Calu3 (cell line): ENCODE results near the gene TMC4. TPM values are rescaled to one million over a fixed set of nuclear protein-coding genes. Genes with fewer than 3 reads are reported as not detected.

Source experiments
- BruUV-seq: library from RNA; stranded (reverse); fragments of 400-500 nt; replicated peaks from 2 replicates; lab custom pipeline; 2021; lab: Mats Ljungman, UMichigan
- CTCF ChIA-PET: fragments of 300-600 bp; sonication (Branson Sonifier 250); formaldehyde crosslinking; loops from one replicate; lab custom pipeline; 2022; ENCODE audit warnings: antibody characterized with exemption; lab: Charles Lee
- DNase-seq: peaks from one replicate; pipeline ENCODE4 v3.0.0; 2022
- H3K27ac Mint-ChIP-seq: one replicate; pipeline ENCODE4 v1.8.0; 2022; ENCODE audit warnings: mixed read lengths; ENCODE audit not compliant: unreplicated experiment
- H3K27me3 Mint-ChIP-seq: one replicate; pipeline ENCODE4 v1.8.0; 2022; ENCODE audit warnings: mixed read lengths; ENCODE audit not compliant: unreplicated experiment
- H3K36me3 Mint-ChIP-seq: one replicate; pipeline ENCODE4 v1.8.0; 2022; ENCODE audit warnings: mild to moderate bottlenecking, moderate library complexity, mixed read lengths; ENCODE audit not compliant: insufficient read depth, unreplicated experiment
- H3K4me1 Mint-ChIP-seq: one replicate; pipeline ENCODE4 v1.8.0; 2022; ENCODE audit warnings: mild to moderate bottlenecking, low read depth, mixed read lengths; ENCODE audit not compliant: unreplicated experiment
- H3K4me3 Mint-ChIP-seq: one replicate; pipeline ENCODE4 v1.8.0; 2022; ENCODE audit warnings: mild to moderate bottlenecking, low read depth, moderate library complexity, mixed read lengths; ENCODE audit not compliant: unreplicated experiment
- H3K9me3 Mint-ChIP-seq: one replicate; pipeline ENCODE4 v1.8.0; 2022; ENCODE audit warnings: low read depth, mixed read lengths; ENCODE audit not compliant: unreplicated experiment
- intact Hi-C: fragments of 100-400 bp; cut with micrococcal nuclease; formaldehyde crosslinking; loops from one replicate; pipeline ENCODE4 v1.10.0; 2022; ENCODE audit not compliant: unreplicated experiment
- total RNA-seq: library from RNA; stranded (reverse); gene quantifications from 2 replicates; pipeline ENCODE4 v1.2.3, GENCODE V29; 2022
- TF ChIP-seq, protein P1 (sequence below): fragments of 200-600 bp; IDR thresholded peaks from one replicate; pipeline ENCODE4 v1.8.0; 2022; ENCODE audit warnings: antibody characterized with exemption; ENCODE audit not compliant: unreplicated experiment

TMC4 gene
- total RNA-seq, 1 experiment from 2014 or later, result 157 TPM

DNA sequence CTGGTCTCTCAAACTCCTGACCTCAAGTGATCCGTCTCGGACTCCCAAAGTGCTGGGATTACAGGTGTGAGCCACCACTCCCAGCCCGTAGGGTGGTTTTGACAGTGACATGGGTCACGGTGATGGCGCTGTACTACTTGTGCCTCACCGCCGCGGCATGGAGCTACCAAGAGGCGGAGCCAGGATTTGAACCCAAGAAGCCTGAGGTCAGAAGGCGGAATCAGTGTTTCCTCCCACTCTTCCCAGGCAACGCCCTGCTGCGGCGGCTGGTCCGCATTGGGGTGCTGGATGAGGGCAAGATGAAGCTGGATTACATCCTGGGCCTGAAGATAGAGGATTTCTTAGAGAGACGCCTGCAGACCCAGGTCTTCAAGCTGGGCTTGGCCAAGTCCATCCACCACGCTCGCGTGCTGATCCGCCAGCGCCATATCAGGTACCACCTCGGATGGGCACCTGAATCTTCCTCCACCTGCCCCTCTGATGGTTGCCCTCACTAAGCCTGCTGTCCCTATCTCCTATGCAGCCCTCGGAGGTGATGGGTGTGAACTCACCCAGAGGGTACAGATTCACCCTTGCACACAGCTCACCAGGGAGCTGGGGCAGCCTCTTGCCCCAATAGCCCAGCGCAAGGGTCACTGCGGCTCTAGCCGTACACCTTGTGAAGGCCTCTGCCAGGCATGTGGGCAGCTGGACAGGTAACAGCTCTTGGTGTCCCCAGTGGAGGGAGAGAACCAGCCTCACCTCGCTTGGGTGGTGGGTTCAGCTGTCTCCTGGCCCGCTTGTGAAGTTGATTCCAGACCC is 33.3 kb upstream of the TMC4 start:
- Mint-ChIP-seq H3K4me3 (peak overlapping the region; percentile 11), H3K27ac (peak overlapping the region; percentile 96), H3K9me3 (no peaks in the 10 kb centered on the region), H3K4me1 (peaks cover 82% of the 10 kb centered on the region), H3K27me3 (no peaks in the 10 kb centered on the region), H3K36me3 (peaks cover 97% of the 10 kb centered on the region)
- intact Hi-C loops, result no loop called here
- CTCF ChIA-PET, result interaction anchor here (0.5 kb wide), 1 partner anchor 24 kb away, joined by 4 read pairs; no protein-coding TSS in a partner anchor
- no TSS peak for BruUV-seq
- TF ChIP-seq, protein P1, sequence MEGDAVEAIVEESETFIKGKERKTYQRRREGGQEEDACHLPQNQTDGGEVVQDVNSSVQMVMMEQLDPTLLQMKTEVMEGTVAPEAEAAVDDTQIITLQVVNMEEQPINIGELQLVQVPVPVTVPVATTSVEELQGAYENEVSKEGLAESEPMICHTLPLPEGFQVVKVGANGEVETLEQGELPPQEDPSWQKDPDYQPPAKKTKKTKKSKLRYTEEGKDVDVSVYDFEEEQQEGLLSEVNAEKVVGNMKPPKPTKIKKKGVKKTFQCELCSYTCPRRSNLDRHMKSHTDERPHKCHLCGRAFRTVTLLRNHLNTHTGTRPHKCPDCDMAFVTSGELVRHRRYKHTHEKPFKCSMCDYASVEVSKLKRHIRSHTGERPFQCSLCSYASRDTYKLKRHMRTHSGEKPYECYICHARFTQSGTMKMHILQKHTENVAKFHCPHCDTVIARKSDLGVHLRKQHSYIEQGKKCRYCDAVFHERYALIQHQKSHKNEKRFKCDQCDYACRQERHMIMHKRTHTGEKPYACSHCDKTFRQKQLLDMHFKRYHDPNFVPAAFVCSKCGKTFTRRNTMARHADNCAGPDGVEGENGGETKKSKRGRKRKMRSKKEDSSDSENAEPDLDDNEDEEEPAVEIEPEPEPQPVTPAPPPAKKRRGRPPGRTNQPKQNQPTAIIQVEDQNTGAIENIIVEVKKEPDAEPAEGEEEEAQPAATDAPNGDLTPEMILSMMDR, result no peak
- DNase-seq, result no peak

DNA sequence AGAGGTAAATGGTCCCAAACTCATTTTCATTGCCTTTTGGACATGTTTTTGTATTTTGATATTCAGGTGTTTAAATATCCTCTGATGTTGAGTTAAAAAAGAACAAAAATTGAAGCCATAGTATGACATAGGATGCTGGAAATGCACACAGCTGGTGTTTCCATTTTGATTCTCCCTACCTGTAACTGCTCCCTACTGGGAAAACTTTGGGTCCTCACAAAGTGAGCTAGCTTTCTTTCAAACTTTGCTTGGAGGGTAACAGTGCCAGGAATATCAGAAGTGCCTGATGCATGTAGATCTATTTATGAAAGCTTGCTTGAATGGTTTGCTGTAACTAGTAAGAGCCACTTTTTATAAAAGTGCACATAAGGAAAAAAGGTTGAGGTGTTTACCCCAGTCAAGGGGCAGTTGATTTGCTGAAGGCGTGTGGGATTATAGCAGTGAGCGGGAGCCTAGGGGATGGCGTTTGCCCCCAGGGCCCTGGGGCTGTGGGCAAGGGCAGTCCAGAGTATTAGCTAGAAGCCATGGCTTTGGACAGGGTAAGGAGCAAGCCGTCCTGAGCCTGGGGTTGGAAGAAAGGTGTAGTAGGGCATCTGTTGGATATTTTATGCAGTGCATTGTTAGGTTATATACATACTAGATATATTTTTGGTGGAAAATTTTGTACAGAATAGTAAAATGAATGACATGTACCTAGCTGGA is 32.0 kb upstream of the TMC4 start:
- intact Hi-C loops, result no loop called here
- DNase-seq, result no peak
- BruUV-seq, result no TSS peak
- H3K4me1 Mint-ChIP-seq, result peaks cover 69% of the 10 kb centered on the region
- H3K4me3 Mint-ChIP-seq, result no peak overlapping the region
- H3K27me3 Mint-ChIP-seq, result no peaks in the 10 kb centered on the region
- peaks cover 100% of the 10 kb centered on the region for H3K36me3 Mint-ChIP-seq
- CTCF ChIA-PET, result interaction anchor here (0.6 to 1.1 kb wide), 2 partner anchors 9 to 14 kb away, joined by 4 read pairs; partner anchors contain the start of gene TSEN34
- TF ChIP-seq, protein P1, result no peak
- peak overlapping the region; percentile 56 for H3K27ac Mint-ChIP-seq
- no peaks in the 10 kb centered on the region for H3K9me3 Mint-ChIP-seq

DNA sequence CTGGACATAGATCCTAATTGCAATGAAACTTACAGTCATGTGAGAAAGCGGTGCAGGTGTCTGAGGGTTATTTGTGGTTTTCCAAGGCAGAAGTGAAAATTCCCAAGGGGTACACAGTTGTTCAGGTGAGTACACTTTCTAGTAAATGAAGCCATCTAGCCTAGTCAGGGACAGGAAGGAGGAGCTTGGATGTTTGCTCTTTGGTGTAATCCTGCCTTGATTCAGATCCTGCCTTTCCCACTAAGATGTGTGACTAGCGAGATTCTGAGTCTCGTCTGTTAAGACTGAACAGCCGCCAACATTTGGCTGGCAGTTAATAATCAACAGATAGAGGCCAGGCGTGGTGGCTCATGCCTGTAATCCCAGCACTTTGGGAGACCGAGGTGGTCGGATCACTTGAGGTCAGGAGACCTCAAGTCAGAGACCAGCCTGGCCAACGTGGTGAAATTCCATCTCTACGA is 30.2 kb upstream of the TMC4 start:
- Mint-ChIP-seq H3K9me3 (no peaks in the 10 kb centered on the region), H3K4me1 (peaks cover 52% of the 10 kb centered on the region), H3K4me3 (peak overlapping the region; percentile 75), H3K27me3 (no peaks in the 10 kb centered on the region), H3K27ac (peak overlapping the region; percentile 66), H3K36me3 (peaks cover 93% of the 10 kb centered on the region)
- intact Hi-C loops, result no loop called here
- CTCF ChIA-PET, result no interaction called here
- BruUV-seq, result no TSS peak
- TF ChIP-seq, protein P1, result no peak
- DNase-seq, result peak; percentile 51

DNA sequence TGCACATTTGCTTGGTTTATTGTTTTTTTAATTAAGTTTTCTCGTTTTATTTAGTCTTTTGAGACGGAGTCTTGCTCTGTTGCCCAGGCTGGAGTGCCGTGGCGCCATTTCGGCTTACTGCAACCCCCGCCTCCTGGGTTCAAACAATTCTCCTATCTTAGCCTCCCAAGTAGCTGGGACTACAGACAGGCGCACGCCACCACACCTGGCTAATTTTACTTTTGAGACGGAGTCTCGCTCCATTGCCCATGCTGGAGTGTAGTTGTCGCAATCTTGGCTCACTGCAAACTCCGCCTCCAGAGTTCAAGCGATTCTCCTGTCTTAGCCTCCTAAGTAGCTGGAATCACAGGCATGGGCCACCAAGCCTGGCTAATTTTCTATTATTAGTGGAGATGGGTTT is 29.0 kb upstream of the TMC4 start:
- BruUV-seq, result no TSS peak
- no peaks in the 10 kb centered on the region for H3K9me3 Mint-ChIP-seq
- DNase-seq, result no peak
- intact Hi-C loops, result loop anchor here (1.0 kb wide), 1 partner anchor 8 kb away; no protein-coding TSS in a partner anchor
- peaks cover 40% of the 10 kb centered on the region for H3K4me1 Mint-ChIP-seq
- peak overlapping the region; percentile 97 for H3K27ac Mint-ChIP-seq
- CTCF ChIA-PET, result interaction anchor here (3.8 kb wide), 1 partner anchor 8 kb away, joined by 14 read pairs; no protein-coding TSS in a partner anchor
- H3K4me3 Mint-ChIP-seq, result peak overlapping the region; percentile 75
- peaks cover 86% of the 10 kb centered on the region for H3K36me3 Mint-ChIP-seq
- TF ChIP-seq, protein P1, result no peak
- no peaks in the 10 kb centered on the region for H3K27me3 Mint-ChIP-seq
